Vagina (tissue), 2 donors: ENCODE data around the gene CGB3. TPM values are rescaled to one million over a fixed set of nuclear protein-coding genes. Genes with fewer than 3 reads are reported as not detected.

ENCODE experiments used
- DNase-seq, 2 donors: peaks; one replicate each; pipeline ENCODE4 v3.0.0-alpha.2; 2017; ENCODE audit errors: extremely low spot score in 2 of 2
- H3K27ac ChIP-seq: fragments of 200-600 bp; sonication (generic); one replicate; pipeline ENCODE4 v1.5.1; 2019
- H3K27me3 ChIP-seq: fragments of 200-600 bp; sonication (generic); one replicate; pipeline ENCODE4 v1.5.1; 2019
- H3K36me3 ChIP-seq, 2 donors: fragments of 200-600 bp; sonication (generic); one replicate each; pipeline ENCODE4 v1.5.1; 2017 to 2019
- H3K4me1 ChIP-seq: fragments of 200-600 bp; sonication (generic); one replicate; pipeline ENCODE4 v1.5.1; 2019
- H3K4me3 ChIP-seq, 2 donors: fragments of 200-600 bp; sonication (generic); 1 replicate in 1 of 2; 2 replicates in 1 of 2; pipeline ENCODE4 v1.5.1; 2016 to 2019
- H3K9me3 ChIP-seq: fragments of 200-600 bp; sonication (generic); one replicate; pipeline ENCODE4 v1.5.1; 2019
- POLR2A ChIP-seq, 2 donors: fragments of 450-650 bp; IDR thresholded peaks; one replicate each; pipeline ENCODE4 v1.6.1; 2017; ENCODE audit warnings: antibody characterized with exemption in 2 of 2, mild to moderate bottlenecking in 2 of 2, moderate library complexity in 2 of 2
- POLR2AphosphoS5 ChIP-seq, 2 donors: sonication (generic); formaldehyde crosslinking; IDR thresholded peaks; one replicate each; pipeline ENCODE4 v1.9.0; 2017; ENCODE audit warnings: antibody characterized with exemption in 2 of 2, mild to moderate bottlenecking in 2 of 2, low read depth in 1 of 2; ENCODE audit not compliant: insufficient read depth in 1 of 2
- intact Hi-C: fragments of 100-400 bp; cut with DNase I; formaldehyde crosslinking; loops from one replicate; pipeline ENCODE4 v1.15.1; 2023
- total RNA-seq: library from RNA; depleted of rRNA; stranded (reverse); fragments of >200 nt; gene quantifications from one replicate; pipeline ENCODE4 v1.2.3, GENCODE V29; 2016
- TF ChIP-seq, protein P1 (sequence below), 3 experiments: fragments of 450-650 bp in 2 of 3; fragments of 200-600 bp in 1 of 3; sonication (generic) in 1 of 3; IDR thresholded peaks; one replicate each; pipeline ENCODE4 v1.5.1; 2017 to 2019; ENCODE audit warnings: antibody characterized with exemption in 3 of 3, mild to moderate bottlenecking in 2 of 3, moderate library complexity in 2 of 3

The CGB3 gene
- total RNA-seq, 1 donor from 2014 or later, result not detected

DNA sequence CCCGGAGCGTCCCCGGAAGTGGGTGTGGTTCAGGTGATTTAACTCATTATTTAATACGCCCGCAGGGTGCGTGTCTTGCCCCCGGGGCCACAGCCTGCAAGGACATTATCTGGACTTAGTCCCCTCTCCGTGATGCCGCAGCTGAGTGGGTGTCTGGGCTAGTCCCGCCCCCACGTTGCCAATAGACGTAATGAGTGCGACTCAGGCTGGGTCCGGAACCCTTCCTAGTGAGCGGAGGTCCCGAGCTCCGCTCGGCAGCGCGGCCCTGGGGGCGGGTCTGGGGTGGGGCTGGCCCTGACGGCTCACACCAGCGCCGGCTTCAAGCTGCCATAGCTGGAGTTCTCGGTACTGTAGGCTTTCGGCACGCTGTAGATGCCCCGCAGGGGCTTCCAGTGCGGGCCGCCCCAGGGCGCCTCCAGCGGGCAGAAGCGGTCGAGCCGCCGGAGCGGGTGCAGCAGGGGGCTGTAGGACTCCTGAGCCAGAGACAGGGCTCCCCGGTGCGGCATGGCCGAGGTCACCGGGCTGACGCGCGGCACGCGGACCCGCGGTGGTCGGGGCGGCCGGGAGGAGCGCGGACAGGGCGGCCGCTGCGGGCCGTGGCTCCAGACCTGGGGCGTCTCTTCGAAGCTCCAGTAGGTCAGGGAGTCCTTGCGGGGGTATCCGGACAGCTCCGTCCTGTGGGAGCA lies 6.3 kb downstream of the CGB3 start:
- Histone ChIP-seq H3K9me3 (no peaks in the 10 kb centered on the region), H3K27me3 (peaks cover 6% of the 10 kb centered on the region), H3K4me3 (peak overlapping the region; percentile 44 to 45), H3K27ac (no peak overlapping the region), H3K4me1 (peaks cover 26% of the 10 kb centered on the region), H3K36me3 (peaks cover 0 to 12% of the 10 kb centered on the region in 2 donors)
- no peak for TF ChIP-seq POLR2AphosphoS5 (IDR thresholded peaks at IDR 0.05; ENCODE audit: insufficient read depth in 1 of 2, low read depth in 1 of 2)
- TF ChIP-seq, protein P1, sequence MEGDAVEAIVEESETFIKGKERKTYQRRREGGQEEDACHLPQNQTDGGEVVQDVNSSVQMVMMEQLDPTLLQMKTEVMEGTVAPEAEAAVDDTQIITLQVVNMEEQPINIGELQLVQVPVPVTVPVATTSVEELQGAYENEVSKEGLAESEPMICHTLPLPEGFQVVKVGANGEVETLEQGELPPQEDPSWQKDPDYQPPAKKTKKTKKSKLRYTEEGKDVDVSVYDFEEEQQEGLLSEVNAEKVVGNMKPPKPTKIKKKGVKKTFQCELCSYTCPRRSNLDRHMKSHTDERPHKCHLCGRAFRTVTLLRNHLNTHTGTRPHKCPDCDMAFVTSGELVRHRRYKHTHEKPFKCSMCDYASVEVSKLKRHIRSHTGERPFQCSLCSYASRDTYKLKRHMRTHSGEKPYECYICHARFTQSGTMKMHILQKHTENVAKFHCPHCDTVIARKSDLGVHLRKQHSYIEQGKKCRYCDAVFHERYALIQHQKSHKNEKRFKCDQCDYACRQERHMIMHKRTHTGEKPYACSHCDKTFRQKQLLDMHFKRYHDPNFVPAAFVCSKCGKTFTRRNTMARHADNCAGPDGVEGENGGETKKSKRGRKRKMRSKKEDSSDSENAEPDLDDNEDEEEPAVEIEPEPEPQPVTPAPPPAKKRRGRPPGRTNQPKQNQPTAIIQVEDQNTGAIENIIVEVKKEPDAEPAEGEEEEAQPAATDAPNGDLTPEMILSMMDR (IDR thresholded peaks at IDR 0.05), result no peak
- no peak for TF ChIP-seq POLR2A (IDR thresholded peaks at IDR 0.05)
- intact Hi-C loops, result no loop called here
- DNase-seq, result no peak

DNA sequence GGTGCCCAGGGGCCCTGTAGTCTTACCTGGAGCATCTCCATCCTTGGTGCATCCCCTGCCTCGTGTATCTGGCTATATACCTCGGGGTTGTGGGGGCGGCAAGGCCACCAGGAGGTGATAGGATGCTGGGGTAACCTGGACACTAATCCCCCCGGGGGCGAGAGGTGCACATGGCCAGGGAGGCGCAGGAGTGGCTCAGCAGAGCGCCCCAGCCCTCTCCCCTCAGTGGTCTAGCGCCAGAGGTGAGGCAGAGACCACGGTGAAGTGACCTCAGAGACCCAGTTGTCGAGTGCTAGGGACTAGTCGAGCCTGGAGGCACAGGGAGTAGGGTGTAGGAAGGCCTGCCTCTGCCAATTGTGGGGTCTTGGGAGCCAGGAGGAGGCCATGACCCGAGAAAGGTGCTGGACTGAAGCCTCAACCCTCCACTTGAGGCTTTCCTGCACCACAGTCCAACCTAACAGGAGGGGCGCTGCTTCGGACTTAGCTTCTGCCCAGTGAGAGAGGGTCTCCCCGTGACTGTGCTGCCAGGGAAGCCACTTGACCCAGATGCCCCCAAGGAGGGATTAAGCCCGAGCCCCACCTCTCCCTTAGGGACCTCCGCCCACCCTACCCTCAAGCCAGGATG lies 7.0 kb downstream of the CGB3 start, which contains the start of gene LHB:
Gene LHB, minus strand, starts transcription at position 51 of the 625 bp plus-strand sequence. Its CDS starts 10 bp downstream, at position 41.
- Histone ChIP-seq H3K9me3 (no peaks in the 10 kb centered on the region), H3K4me1 (peaks cover 26% of the 10 kb centered on the region), H3K27ac (no peak within 1 kb of the TSS), H3K36me3 (peaks cover 0 to 19% of the 10 kb centered on the region in 2 donors), H3K27me3 (peaks cover 6% of the 10 kb centered on the region), H3K4me3 (peak within 1 kb of the TSS; percentile 44 to 45)
- intact Hi-C loops, result no loop called here
- TF ChIP-seq, protein P1 (IDR thresholded peaks at IDR 0.05), result no peak
- no peak for TF ChIP-seq POLR2A (IDR thresholded peaks at IDR 0.05)
- TF ChIP-seq POLR2AphosphoS5 (IDR thresholded peaks at IDR 0.05; ENCODE audit: insufficient read depth in 1 of 2, low read depth in 1 of 2), result no peak
- DNase-seq, result no peak

DNA sequence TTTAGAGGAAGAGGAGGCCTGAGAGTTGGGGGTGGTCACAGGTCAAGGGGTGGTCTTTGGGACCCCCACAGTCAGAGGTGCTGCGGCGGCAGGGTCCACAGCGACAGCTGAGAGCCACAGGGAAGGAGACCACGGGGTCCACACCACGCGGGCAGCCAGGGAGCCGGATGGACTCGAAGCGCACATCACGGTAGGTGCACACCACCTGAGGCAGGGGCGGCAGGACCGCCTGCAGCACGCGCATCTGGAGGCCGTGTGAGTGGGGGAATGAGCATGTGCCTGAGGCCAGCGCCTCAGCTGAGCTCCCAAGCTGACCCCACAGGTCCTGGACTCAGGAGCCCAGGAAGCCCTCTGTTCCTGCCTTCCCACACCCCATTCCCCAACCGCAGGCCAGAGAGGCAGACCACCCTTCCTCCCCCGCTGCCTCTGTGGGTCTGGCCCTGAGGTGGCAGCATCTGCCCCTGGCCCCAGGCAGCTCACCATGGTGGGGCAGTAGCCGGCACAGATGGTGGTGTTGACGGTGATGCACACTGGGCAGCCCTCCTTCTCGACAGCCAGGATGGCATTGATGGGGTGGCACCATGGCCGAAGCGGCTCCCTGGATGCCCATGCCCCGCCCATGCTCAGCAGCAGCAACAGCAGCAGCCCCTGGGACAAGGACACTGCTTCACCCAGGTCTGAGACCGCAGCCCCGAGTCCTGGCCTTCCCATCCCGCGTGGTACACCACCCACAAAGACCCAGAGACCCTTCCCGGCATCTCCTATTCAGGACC lies 7.9 kb downstream of the CGB3 start:
- Histone ChIP-seq H3K27ac (no peak overlapping the region), H3K9me3 (no peaks in the 10 kb centered on the region), H3K27me3 (peaks cover 6% of the 10 kb centered on the region), H3K4me3 (no peak overlapping the region), H3K4me1 (peaks cover 26% of the 10 kb centered on the region), H3K36me3 (peaks cover 0 to 26% of the 10 kb centered on the region in 2 donors)
- no peak for DNase-seq
- intact Hi-C loops, result no loop called here
- TF ChIP-seq POLR2AphosphoS5 (IDR thresholded peaks at IDR 0.05; ENCODE audit: insufficient read depth in 1 of 2, low read depth in 1 of 2), result no peak
- TF ChIP-seq POLR2A (IDR thresholded peaks at IDR 0.05), result no peak
- TF ChIP-seq, protein P1 (IDR thresholded peaks at IDR 0.05), result no peak

DNA sequence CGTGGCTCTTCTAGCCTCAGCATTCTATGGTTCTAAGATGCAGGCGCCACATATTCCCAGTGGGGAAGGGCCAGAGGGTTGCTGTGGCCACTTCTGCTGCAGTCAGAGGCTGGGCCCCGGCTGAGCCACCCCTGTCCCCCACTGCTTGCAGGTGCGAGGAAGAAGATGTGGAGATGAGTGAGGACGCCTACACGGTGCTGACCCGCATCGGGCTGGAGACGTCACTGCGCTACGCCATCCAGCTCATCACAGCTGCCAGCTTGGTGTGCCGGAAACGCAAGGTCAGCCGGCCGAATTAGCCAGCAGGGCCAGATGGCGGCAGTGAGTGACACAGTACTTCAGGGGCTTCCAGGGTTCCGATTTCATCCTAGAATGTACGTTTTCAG lies 9.3 kb downstream of the CGB3 start:
- Histone ChIP-seq H3K4me3 (no peak overlapping the region), H3K27me3 (peaks cover 6% of the 10 kb centered on the region), H3K4me1 (peaks cover 26% of the 10 kb centered on the region), H3K36me3 (peaks cover 0 to 39% of the 10 kb centered on the region in 2 donors), H3K9me3 (no peaks in the 10 kb centered on the region), H3K27ac (no peak overlapping the region)
- no peak for DNase-seq
- TF ChIP-seq, protein P1 (IDR thresholded peaks at IDR 0.05), result no peak
- TF ChIP-seq POLR2A (IDR thresholded peaks at IDR 0.05) (no peak), POLR2AphosphoS5 (IDR thresholded peaks at IDR 0.05; ENCODE audit: insufficient read depth in 1 of 2, low read depth in 1 of 2) (no peak)
- intact Hi-C loops, result no loop called here
